Endothelial cell of umbilical vein (primary cell): ENCODE data around the gene HTR6. TPM values are rescaled to one million over a fixed set of nuclear protein-coding genes. Genes with fewer than 3 reads are reported as not detected.

Experiments
- BruUV-seq: library from RNA; stranded (reverse); fragments of 400-500 nt; replicated peaks from 2 replicates; lab custom pipeline; 2021; lab: Mats Ljungman, UMichigan
- CTCF ChIA-PET: fragments of 300-600, 350-600 bp; sonication (Branson Sonifier 250); formaldehyde crosslinking; loops from one replicate; lab custom pipeline; 2021; ENCODE audit warnings: antibody characterized with exemption, inconsistent platforms; lab: Charles Lee
- POLR2A ChIA-PET: fragments of 300-600, 350-600 bp; sonication (Branson Sonifier 250); formaldehyde crosslinking; loops from one replicate; lab custom pipeline; 2021; ENCODE audit warnings: antibody characterized with exemption, inconsistent platforms; lab: Charles Lee
- DNase-seq: peaks from one replicate; pipeline ENCODE4 v3.0.0-alpha.2; 2011; ENCODE audit warnings: low read depth, low spot score
- FAIRE-seq: peaks from 2 replicates; lab custom pipeline; 2011; peaks lifted over from hg19 to GRCh38; lab: Jason Lieb, UNC
- H2AFZ ChIP-seq: 2 replicates; pipeline ENCODE4 v1.6.0; 2012; ENCODE audit warnings: low read depth, low read length, control low read depth, inconsistent platforms
- H3K27ac ChIP-seq: 2 replicates; pipeline ENCODE4 v1.5.1; 2011; ENCODE audit warnings: low read depth, mild to moderate bottlenecking, control low read depth, low read length, moderate library complexity; ENCODE audit not compliant: insufficient read depth
- H3K27me3 ChIP-seq, 2 experiments: 2 replicates each; pipeline versions ENCODE4 v1.6.0 to v1.6.1; 2011; ENCODE audit warnings: low read length in 2 of 2, mixed read lengths in 1 of 2; ENCODE audit not compliant: control insufficient read depth in 2 of 2, insufficient read depth in 2 of 2
- H3K36me3 ChIP-seq, 2 experiments: 2 replicates in 1 of 2; 3 replicates in 1 of 2; pipeline ENCODE4 v1.5.1; 2011; ENCODE audit warnings: low read length in 2 of 2, mild to moderate bottlenecking in 1 of 2, moderate library complexity in 1 of 2; ENCODE audit not compliant: control insufficient read depth in 2 of 2, insufficient read depth in 2 of 2; ENCODE audit errors: extremely low read depth in 1 of 2
- H3K4me1 ChIP-seq: 3 replicates; pipeline ENCODE4 v1.5.1; 2011; ENCODE audit warnings: mild to moderate bottlenecking, low read length; ENCODE audit not compliant: control insufficient read depth, insufficient read depth; ENCODE audit errors: extremely low read depth
- H3K4me2 ChIP-seq: 2 replicates; pipeline ENCODE4 v1.6.1; 2011; ENCODE audit warnings: low read length, control low read depth, mixed read lengths; ENCODE audit not compliant: insufficient read depth
- H3K4me3 ChIP-seq, 3 experiments: fragments of 200-600 bp in 1 of 3; sonication (generic), shearing (Covaris generic) in 1 of 3; replicated peaks in 1 of 3; 2 replicates each; pipeline ENCODE4 v1.5.1; 2011 to 2016; ENCODE audit warnings: control low read depth in 3 of 3, low read length in 3 of 3, mild to moderate bottlenecking in 2 of 3, inconsistent platforms in 1 of 3, low read depth in 1 of 3, moderate library complexity in 1 of 3; ENCODE audit not compliant: insufficient read depth in 1 of 3
- H3K79me2 ChIP-seq: 2 replicates; pipeline ENCODE4 v1.6.0; 2012; ENCODE audit warnings: low read length, inconsistent platforms; ENCODE audit not compliant: control insufficient read depth, insufficient read depth
- H3K9ac ChIP-seq: replicated peaks from 2 replicates; pipeline ENCODE3; 2011; ENCODE audit warnings: low read length, control low read depth; ENCODE audit not compliant: insufficient read depth; ENCODE audit errors: extremely low read depth
- H3K9me1 ChIP-seq: replicated peaks from 3 replicates; pipeline ENCODE4 v1.6.0; 2011; ENCODE audit warnings: mild to moderate bottlenecking, low read length; ENCODE audit not compliant: control insufficient read depth, insufficient read depth; ENCODE audit errors: extremely low read depth
- H3K9me3 ChIP-seq: replicated peaks from 2 replicates; pipeline ENCODE4 v1.5.1; 2012; ENCODE audit warnings: low read length, inconsistent platforms; ENCODE audit not compliant: control insufficient read depth, insufficient read depth
- H4K20me1 ChIP-seq: replicated peaks from 2 replicates; pipeline ENCODE3; 2011; ENCODE audit warnings: mild to moderate bottlenecking, low read length; ENCODE audit not compliant: control insufficient read depth, insufficient read depth; ENCODE audit errors: extremely low read depth
- CTCF ChIP-seq, 2 donors: IDR thresholded peaks; 1 replicate in 1 of 2; 2 replicates in 1 of 2; pipeline ENCODE4 v1.5.1; 2011; ENCODE audit warnings: low read length in 2 of 2, mild to moderate bottlenecking in 2 of 2, moderate library complexity in 2 of 2, control low read depth in 1 of 2, inconsistent platforms in 1 of 2, low read depth in 1 of 2; ENCODE audit not compliant: insufficient read depth in 1 of 2; ENCODE audit errors: extremely low read depth in 1 of 2
- EZH2 ChIP-seq: IDR thresholded peaks from 2 replicates; pipeline ENCODE4 v1.6.1; 2012; ENCODE audit warnings: borderline replicate concordance, low read depth, mild to moderate bottlenecking, moderate library complexity, low read length, inconsistent platforms; ENCODE audit not compliant: severe bottlenecking
- FOS ChIP-seq: IDR thresholded peaks from 2 replicates; pipeline ENCODE4 v1.6.1; 2011; ENCODE audit warnings: mild to moderate bottlenecking, low read length, moderate library complexity, borderline replicate concordance; ENCODE audit not compliant: insufficient read depth
- GATA2 ChIP-seq: IDR thresholded peaks from 2 replicates; pipeline ENCODE4 v1.7.0; 2011; ENCODE audit warnings: low read depth, mild to moderate bottlenecking, moderate library complexity, mixed read lengths, low read length; ENCODE audit not compliant: insufficient read length, insufficient read depth
- JUN ChIP-seq: IDR thresholded peaks from 2 replicates; pipeline ENCODE4 v1.6.1; 2011; ENCODE audit warnings: borderline replicate concordance, low read depth; ENCODE audit not compliant: insufficient read length, insufficient read depth
- MAX ChIP-seq: IDR thresholded peaks from 2 replicates; pipeline ENCODE4 v1.6.1; 2011; ENCODE audit not compliant: insufficient read depth, insufficient read length
- MYC ChIP-seq: IDR thresholded peaks from one replicate; pipeline ENCODE4 v1.6.1; 2011; ENCODE audit warnings: mild to moderate bottlenecking, low read depth, low read length
- POLR2A ChIP-seq: IDR thresholded peaks from 2 replicates; pipeline ENCODE4 v1.6.1; 2012; ENCODE audit warnings: low read depth, mild to moderate bottlenecking, control low read depth, low read length
- POLR2AphosphoS5 ChIP-seq: IDR thresholded peaks from 2 replicates; pipeline ENCODE4 v1.6.1; 2012; ENCODE audit warnings: low read depth, mild to moderate bottlenecking, control low read depth, low read length, moderate library complexity; ENCODE audit not compliant: insufficient read depth
- dilution Hi-C: fragments of 300-500 bp; cut with MboI; formaldehyde crosslinking; loops from one replicate; pipeline ENCODE4 v1.15.0; 2019; ENCODE audit warnings: low sequenced_read_pairs; ENCODE audit not compliant: extremely low pct_ligation_motif_present
- intact Hi-C: fragments of 100-400 bp; cut with micrococcal nuclease; formaldehyde crosslinking; loops from one replicate; pipeline ENCODE4 v1.10.0; 2022
- polyA plus RNA-seq, 4 experiments: library from polyadenylated mRNA; depleted of rRNA in 3 of 4; stranded (reverse) in 3 of 4; unstranded in 1 of 4; fragments of >200 nt; gene quantifications; 2 replicates each; pipeline versions ENCODE4 v1.2.1 to v1.2.3, GENCODE V29; 2011 to 2012; ENCODE audit warnings: missing spikeins in 1 of 4
- total RNA-seq: library from RNA; stranded (reverse); gene quantifications from 2 replicates; pipeline ENCODE4 v1.2.3, GENCODE V29; 2021

The HTR6 gene
- total and polyA plus RNA-seq, 2 donors (not counting 3 experiments of a cell fraction or from before 2014, with no cell fraction given), result not detected

- Histone ChIP-seq H3K9me3 (no peaks in the 10 kb centered on the region), H3K27me3 (peaks cover 16 to 19% of the 10 kb centered on the region in 2 experiments), H3K9ac (no peak overlapping the region), H3K4me3 (no peak overlapping the region), H2AFZ (no peak overlapping the region), H4K20me1 (no peaks in the 10 kb centered on the region), H3K79me2 (no peaks in the 10 kb centered on the region), H3K9me1 (no peaks in the 10 kb centered on the region), H3K36me3 (no peaks in the 10 kb centered on the region), H3K4me1 (no peaks in the 10 kb centered on the region), H3K4me2 (no peak overlapping the region), H3K27ac (no peak overlapping the region)
- dilution Hi-C loops, result no loop called here
- intact Hi-C loops, result no loop called here
- ChIA-PET POLR2A (no interaction called here), CTCF (interaction anchor here (1.2 to 3.5 kb wide), 2 partner anchors 9 to 33 kb away, joined by 4 to 24 read pairs; no protein-coding TSS in a partner anchor)
- no TSS peak for BruUV-seq
- FAIRE-seq (no peak), DNase-seq (no peak)
- TF ChIP-seq GATA2, result no peak
- TF ChIP-seq POLR2AphosphoS5, result no peak
- TF ChIP-seq JUN, result no peak
- TF ChIP-seq MYC, result no peak
- no peak for TF ChIP-seq FOS
- no peak for TF ChIP-seq EZH2
- no peak for TF ChIP-seq MAX
- no peak for TF ChIP-seq CTCF (IDR thresholded peaks at IDR 0.05; ENCODE audit: extremely low read depth in 1 of 2, insufficient read depth in 1 of 2, low read depth in 1 of 2, low read length in 2 of 2)
- no peak for TF ChIP-seq POLR2A
Observed at GRCh38 chr1:19670787-19671186, 6.1 kb downstream of the HTR6 start.
